Neural cell (in vitro differentiated cells): ENCODE results near the gene FGF1. TPM values are rescaled to one million over a fixed set of nuclear protein-coding genes. Genes with fewer than 3 reads are reported as not detected.

Experiments used
- H2AFZ ChIP-seq: fragments of 200-600, 300-800 bp; sonication (generic), shearing (Covaris generic); 2 replicates; pipeline ENCODE4 v1.6.0; 2014; ENCODE audit warnings: low read depth, mild to moderate bottlenecking, antibody characterized with exemption, low read length, moderate library complexity
- H3F3A ChIP-seq: fragments of 200-600 bp; shearing (Covaris generic); 2 replicates; pipeline ENCODE4 v1.6.1; 2016; ENCODE audit warnings: mild to moderate bottlenecking, moderate library complexity, mixed read lengths, antibody characterized with exemption, low read length; ENCODE audit not compliant: insufficient read depth, poor library complexity, severe bottlenecking
- H3K27ac ChIP-seq: fragments of 200-600, 300-800 bp; sonication (generic), shearing (Covaris generic); 2 replicates; pipeline ENCODE4 v1.5.1; 2014; ENCODE audit warnings: mild to moderate bottlenecking, low read length, moderate library complexity
- H3K27me3 ChIP-seq: fragments of 300-800, 200-600 bp; sonication (generic), shearing (Covaris generic); 2 replicates; pipeline ENCODE4 v1.6.0; 2014; ENCODE audit warnings: mild to moderate bottlenecking, low read depth, low read length, moderate library complexity; ENCODE audit not compliant: insufficient read depth
- H3K36me3 ChIP-seq: fragments of 300-800, 200-600 bp; sonication (generic), shearing (Covaris generic); 2 replicates; pipeline ENCODE4 v1.5.1; 2014; ENCODE audit warnings: mild to moderate bottlenecking, antibody characterized with exemption, low read length, moderate library complexity; ENCODE audit not compliant: insufficient read depth
- H3K4me2 ChIP-seq: fragments of 300-800, 200-600 bp; sonication (generic), shearing (Covaris generic); 2 replicates; pipeline ENCODE4 v1.6.0; 2014; ENCODE audit warnings: mild to moderate bottlenecking, low read length
- H3K4me3 ChIP-seq: fragments of 300-800, 200-600 bp; sonication (generic), shearing (Covaris generic); 2 replicates; pipeline ENCODE4 v1.5.1; 2014; ENCODE audit warnings: mild to moderate bottlenecking, low read length, moderate library complexity
- H3K79me2 ChIP-seq: fragments of 200-600 bp; shearing (Covaris generic); replicated peaks from 2 replicates; pipeline ENCODE4 v1.6.0; 2014; ENCODE audit warnings: mild to moderate bottlenecking, low read length, moderate library complexity; ENCODE audit not compliant: insufficient read depth
- H3K9ac ChIP-seq: fragments of 300-800, 200-600 bp; sonication (generic), shearing (Covaris generic); 2 replicates; pipeline ENCODE4 v1.6.1; 2016; ENCODE audit warnings: mild to moderate bottlenecking, low read length, mixed read lengths
- H3K9me2 ChIP-seq: fragments of 200-600 bp; shearing (Covaris generic); 2 replicates; pipeline ENCODE4 v1.6.1; 2016; ENCODE audit warnings: mild to moderate bottlenecking, low read length, mixed read lengths; ENCODE audit not compliant: insufficient read depth
- H3K9me3 ChIP-seq: fragments of 200-600, 300-800 bp; sonication (generic), shearing (Covaris generic); 2 replicates; pipeline ENCODE4 v1.6.1; 2016; ENCODE audit warnings: mild to moderate bottlenecking, mixed run types, low read length, moderate library complexity, mixed read lengths
- H4K20me1 ChIP-seq: fragments of 200-600 bp; shearing (Covaris generic); 2 replicates; pipeline ENCODE4 v1.6.1; 2016; ENCODE audit warnings: mild to moderate bottlenecking, mixed run types; ENCODE audit not compliant: insufficient read depth
- CTCF ChIP-seq: fragments of 450-650 bp; IDR thresholded peaks from 2 replicates; pipeline ENCODE4 v1.5.1; 2014; ENCODE audit warnings: antibody characterized with exemption, mild to moderate bottlenecking, moderate library complexity; ENCODE audit not compliant: poor library complexity, severe bottlenecking
- EP300 ChIP-seq: fragments of 450-650 bp; conservative IDR thresholded peaks from 2 replicates; pipeline ENCODE4 v1.6.1; 2014; ENCODE audit warnings: antibody characterized with exemption, mild to moderate bottlenecking, moderate library complexity; ENCODE audit not compliant: poor library complexity, severe bottlenecking
- EZH2 ChIP-seq: fragments of 200-600, 300-800 bp; shearing (Covaris generic), sonication (generic); IDR thresholded peaks from 2 replicates; pipeline ENCODE4 v1.6.1; 2014; ENCODE audit warnings: antibody characterized with exemption, low read length, borderline replicate concordance, mild to moderate bottlenecking; ENCODE audit not compliant: insufficient read depth, poor library complexity, severe bottlenecking
- MXI1 ChIP-seq: fragments of 450-650 bp; conservative IDR thresholded peaks from 2 replicates; pipeline ENCODE4 v1.6.1; 2014; ENCODE audit warnings: antibody characterized with exemption, mild to moderate bottlenecking; ENCODE audit not compliant: poor library complexity, severe bottlenecking
- POLR2AphosphoS5 ChIP-seq: IDR thresholded peaks from 2 replicates; pipeline ENCODE4 v1.6.1; 2012
- RAD21 ChIP-seq: fragments of 450-650 bp; conservative IDR thresholded peaks from 2 replicates; pipeline ENCODE4 v1.6.1; 2014; ENCODE audit warnings: antibody characterized with exemption, mild to moderate bottlenecking, moderate library complexity
- SMC3 ChIP-seq: fragments of 450-650 bp; conservative IDR thresholded peaks from 2 replicates; pipeline ENCODE4 v1.6.1; 2014; ENCODE audit warnings: antibody characterized with exemption, mild to moderate bottlenecking, moderate library complexity; ENCODE audit not compliant: poor library complexity
- TAF1 ChIP-seq: IDR thresholded peaks from 2 replicates; pipeline ENCODE4 v1.6.1; 2012; ENCODE audit warnings: low read depth
- polyA plus RNA-seq: library from polyadenylated mRNA; depleted of rRNA; stranded (reverse); fragments of >200 nt; gene quantifications from 2 replicates; pipeline ENCODE4 v1.2.3, GENCODE V29; 2014
- TF ChIP-seq, protein P1 (sequence below): IDR thresholded peaks from 2 replicates; pipeline ENCODE4 v1.6.1; 2012; ENCODE audit warnings: borderline replicate concordance

FGF1 gene
- polyA plus RNA-seq, 1 donor from 2014 or later = not detected

DNA sequence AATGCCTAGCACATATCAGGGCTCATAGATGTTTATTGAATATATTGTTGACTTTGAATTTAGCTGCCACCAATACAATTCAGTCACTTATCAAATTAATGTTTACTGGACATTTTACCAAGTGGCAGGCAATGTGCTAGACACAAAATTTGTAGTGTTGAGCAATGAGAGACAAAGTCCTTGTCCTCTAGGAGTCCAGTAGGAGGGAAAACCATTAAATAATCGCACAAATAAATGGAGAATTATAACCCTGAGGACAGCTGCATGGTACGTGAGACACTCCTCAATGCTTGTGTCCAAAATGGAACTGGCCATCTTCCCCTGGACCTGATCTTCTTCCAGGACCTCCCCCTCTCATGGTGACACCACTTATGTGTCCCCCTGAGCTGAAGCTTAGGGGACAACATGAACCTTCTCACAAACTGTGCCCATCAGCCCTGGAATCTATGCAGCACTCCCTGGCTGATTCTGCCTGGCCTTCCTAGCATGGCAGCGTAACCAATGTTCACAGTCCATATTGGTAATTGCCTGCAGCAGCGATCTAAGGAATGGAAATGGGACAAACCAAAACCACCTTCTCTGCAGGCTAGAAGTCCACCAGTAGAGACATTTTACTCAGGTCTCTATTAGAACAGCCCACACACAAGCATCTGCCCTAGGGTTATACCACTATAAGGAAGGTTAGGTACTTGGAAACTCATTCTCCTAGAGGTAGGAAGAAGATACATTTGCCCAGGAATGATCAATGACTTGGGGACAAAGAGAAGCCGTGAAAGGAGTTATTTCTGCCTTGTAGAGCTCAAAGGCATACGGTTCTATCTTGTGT, 75.5 kb downstream of the FGF1 start:
- H2AFZ ChIP-seq = no peak overlapping the region
- H3K4me3 ChIP-seq = no peak overlapping the region
- H3K9me2 ChIP-seq = no peaks in the 10 kb centered on the region
- no peaks in the 10 kb centered on the region for H4K20me1 ChIP-seq
- H3K27me3 ChIP-seq = no peaks in the 10 kb centered on the region
- no peak overlapping the region for H3K4me2 ChIP-seq
- H3K79me2 ChIP-seq = no peaks in the 10 kb centered on the region
- no peak overlapping the region for H3K27ac ChIP-seq
- TF ChIP-seq CTCF (no peak), EP300 (no peak), RAD21 (no peak), MXI1 (no peak), SMC3 (no peak), TAF1 (no peak), EZH2 (no peak), POLR2AphosphoS5 (no peak)
- TF ChIP-seq, protein P1, sequence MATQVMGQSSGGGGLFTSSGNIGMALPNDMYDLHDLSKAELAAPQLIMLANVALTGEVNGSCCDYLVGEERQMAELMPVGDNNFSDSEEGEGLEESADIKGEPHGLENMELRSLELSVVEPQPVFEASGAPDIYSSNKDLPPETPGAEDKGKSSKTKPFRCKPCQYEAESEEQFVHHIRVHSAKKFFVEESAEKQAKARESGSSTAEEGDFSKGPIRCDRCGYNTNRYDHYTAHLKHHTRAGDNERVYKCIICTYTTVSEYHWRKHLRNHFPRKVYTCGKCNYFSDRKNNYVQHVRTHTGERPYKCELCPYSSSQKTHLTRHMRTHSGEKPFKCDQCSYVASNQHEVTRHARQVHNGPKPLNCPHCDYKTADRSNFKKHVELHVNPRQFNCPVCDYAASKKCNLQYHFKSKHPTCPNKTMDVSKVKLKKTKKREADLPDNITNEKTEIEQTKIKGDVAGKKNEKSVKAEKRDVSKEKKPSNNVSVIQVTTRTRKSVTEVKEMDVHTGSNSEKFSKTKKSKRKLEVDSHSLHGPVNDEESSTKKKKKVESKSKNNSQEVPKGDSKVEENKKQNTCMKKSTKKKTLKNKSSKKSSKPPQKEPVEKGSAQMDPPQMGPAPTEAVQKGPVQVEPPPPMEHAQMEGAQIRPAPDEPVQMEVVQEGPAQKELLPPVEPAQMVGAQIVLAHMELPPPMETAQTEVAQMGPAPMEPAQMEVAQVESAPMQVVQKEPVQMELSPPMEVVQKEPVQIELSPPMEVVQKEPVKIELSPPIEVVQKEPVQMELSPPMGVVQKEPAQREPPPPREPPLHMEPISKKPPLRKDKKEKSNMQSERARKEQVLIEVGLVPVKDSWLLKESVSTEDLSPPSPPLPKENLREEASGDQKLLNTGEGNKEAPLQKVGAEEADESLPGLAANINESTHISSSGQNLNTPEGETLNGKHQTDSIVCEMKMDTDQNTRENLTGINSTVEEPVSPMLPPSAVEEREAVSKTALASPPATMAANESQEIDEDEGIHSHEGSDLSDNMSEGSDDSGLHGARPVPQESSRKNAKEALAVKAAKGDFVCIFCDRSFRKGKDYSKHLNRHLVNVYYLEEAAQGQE = no peak
- no peaks in the 10 kb centered on the region for H3K9me3 ChIP-seq
- no peaks in the 10 kb centered on the region for H3K36me3 ChIP-seq
- no peak overlapping the region for H3K9ac ChIP-seq
- no peaks in the 10 kb centered on the region for H3F3A ChIP-seq

DNA sequence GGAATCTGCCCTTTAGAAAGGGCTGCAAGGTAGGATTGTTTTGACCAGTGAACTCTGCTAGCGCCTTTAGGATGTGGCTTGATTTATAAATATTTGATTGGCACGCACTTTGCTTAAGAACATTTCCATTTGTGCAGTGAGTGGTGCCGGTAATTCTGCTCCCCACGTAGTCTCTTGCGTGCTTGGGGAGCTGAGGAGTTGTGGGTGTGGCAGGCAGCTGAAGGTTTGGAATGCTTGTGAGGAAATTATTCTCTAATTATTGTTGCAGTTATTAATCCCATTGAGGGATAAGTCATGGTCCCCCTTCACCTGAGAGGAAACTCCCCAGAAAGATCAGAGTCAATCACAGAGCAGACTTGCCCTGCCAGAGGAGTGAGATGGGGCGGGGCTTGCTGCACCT, 76.7 kb downstream of the FGF1 start:
- Histone ChIP-seq H3K9ac (no peak overlapping the region), H3K79me2 (no peaks in the 10 kb centered on the region), H3K4me3 (no peak overlapping the region), H3K4me2 (no peak overlapping the region), H3K36me3 (no peaks in the 10 kb centered on the region), H4K20me1 (no peaks in the 10 kb centered on the region), H3K27ac (no peak overlapping the region), H3K9me2 (no peaks in the 10 kb centered on the region), H2AFZ (no peak overlapping the region), H3K9me3 (no peaks in the 10 kb centered on the region), H3F3A (no peaks in the 10 kb centered on the region), H3K27me3 (no peaks in the 10 kb centered on the region)
- no peak for TF ChIP-seq EP300
- TF ChIP-seq, protein P1 = no peak
- TF ChIP-seq SMC3 = no peak
- TF ChIP-seq RAD21 = no peak
